HCT116 (cell line): ENCODE data around the gene NFX1. TPM values are rescaled to one million over a fixed set of nuclear protein-coding genes. Genes with fewer than 3 reads are reported as not detected.

Experiments
- ATAC-seq: fragments of 200-7000 bp; cut with Tn5 transposase; 2 replicates; pipeline ENCODE4 v1.9.1; 2020; ENCODE audit warnings: mild to moderate bottlenecking, moderate library complexity
- BruUV-seq: library from RNA; stranded (reverse); fragments of 400-500 nt; replicated peaks from 2 replicates; lab custom pipeline; 2021; lab: Mats Ljungman, UMichigan
- CTCF ChIA-PET: fragments of 300-600 bp; sonication (Branson Sonifier 250); formaldehyde crosslinking; loops from one replicate; lab custom pipeline; 2021; ENCODE audit warnings: antibody characterized with exemption; lab: Charles Lee
- POLR2A ChIA-PET: fragments of 300-600, 350-600 bp; sonication (Branson Sonifier 250); formaldehyde crosslinking; loops from one replicate; lab custom pipeline; 2021; ENCODE audit warnings: antibody characterized with exemption; lab: Charles Lee
- RAD21 ChIA-PET, 2 experiments: fragments of 300-600 bp; sonication (Branson Sonifier 250); formaldehyde crosslinking; loops; one replicate each; lab custom pipeline; 2023; ENCODE audit warnings: low total read pairs in 2 of 2; ENCODE audit not compliant: uncharacterized antibody in 2 of 2, unreplicated experiment in 2 of 2, low non-redundant PET in 1 of 2; lab: Charles Lee
- DNase-seq: peaks from one replicate; pipeline ENCODE4 v3.0.0-alpha.2; 2010; ENCODE audit warnings: low read depth, low spot score
- H2AFZ ChIP-seq: fragments of 200-600 bp; shearing (Covaris generic), sonication (generic); 2 replicates; pipeline ENCODE4 v1.6.1; 2017; ENCODE audit warnings: low read depth, mixed run types, mixed read lengths, antibody characterized with exemption, low read length; ENCODE audit not compliant: poor library complexity, severe bottlenecking
- H3K27ac ChIP-seq: 2 replicates; pipeline ENCODE4 v1.5.1; 2012; ENCODE audit warnings: low read depth, low read length
- H3K27me3 ChIP-seq: fragments of 200-600 bp; sonication (generic); 2 replicates; pipeline ENCODE4 v1.6.1; 2016; ENCODE audit warnings: mixed run types, low read length, mixed read lengths; ENCODE audit not compliant: insufficient read depth
- H3K36me3 ChIP-seq, 2 experiments: fragments of 200-500 bp in 1 of 2; fragments of 200-600 bp in 1 of 2; sonication (Bioruptor generic) in 1 of 2; sonication (generic) in 1 of 2; 2 replicates each; pipeline versions ENCODE4 v1.5.1 to v1.6.1; 2014 to 2016; ENCODE audit warnings: low read length in 2 of 2, inconsistent platforms in 1 of 2, mixed read lengths in 1 of 2, mixed run types in 1 of 2; ENCODE audit not compliant: insufficient read depth in 2 of 2, control insufficient read depth in 1 of 2
- H3K4me1 ChIP-seq, 2 experiments: fragments of 200-600 bp in 1 of 2; sonication (generic) in 1 of 2; 2 replicates each; pipeline versions ENCODE4 v1.5.1 to v1.6.1; 2012 to 2017; ENCODE audit warnings: low read length in 2 of 2, inconsistent platforms in 1 of 2, mild to moderate bottlenecking in 1 of 2, mixed read lengths in 1 of 2, mixed run types in 1 of 2, moderate library complexity in 1 of 2; ENCODE audit not compliant: insufficient read depth in 2 of 2, control insufficient read depth in 1 of 2
- H3K4me2 ChIP-seq: fragments of 200-600 bp; sonication (generic); 2 replicates; pipeline ENCODE4 v1.6.1; 2017; ENCODE audit warnings: mixed run types, low read length, mixed read lengths
- H3K4me3 ChIP-seq, 2 experiments: fragments of 200-600 bp in 1 of 2; sonication (generic) in 1 of 2; replicated peaks in 1 of 2; 2 replicates each; pipeline ENCODE4 v1.5.1; 2011 to 2016; ENCODE audit warnings: low read length in 2 of 2, control low read depth in 1 of 2, low read depth in 1 of 2, mild to moderate bottlenecking in 1 of 2, mixed read lengths in 1 of 2, mixed run types in 1 of 2
- H3K79me2 ChIP-seq: fragments of 200-600 bp; sonication (generic); 2 replicates; pipeline ENCODE4 v1.6.1; 2017; ENCODE audit warnings: mild to moderate bottlenecking, mixed run types, low read length, moderate library complexity, mixed read lengths; ENCODE audit not compliant: insufficient read depth
- H3K9ac ChIP-seq: fragments of 200-600 bp; sonication (generic); 2 replicates; pipeline ENCODE4 v1.6.1; 2016; ENCODE audit warnings: low read length, mixed read lengths
- H3K9me2 ChIP-seq: fragments of 200-600 bp; sonication (generic), shearing (Covaris generic); 2 replicates; pipeline ENCODE4 v1.6.1; 2017; ENCODE audit warnings: mixed run types, mild to moderate bottlenecking, moderate library complexity; ENCODE audit not compliant: insufficient read depth
- H3K9me3 ChIP-seq, 2 experiments: fragments of 200-500 bp in 1 of 2; fragments of 200-600 bp in 1 of 2; sonication (Bioruptor generic) in 1 of 2; sonication (generic) in 1 of 2; 2 replicates each; pipeline ENCODE4 v1.6.1; 2014 to 2017; ENCODE audit warnings: low read length in 2 of 2, mixed read lengths in 2 of 2, inconsistent platforms in 1 of 2, low read depth in 1 of 2, mild to moderate bottlenecking in 1 of 2, mixed run types in 1 of 2, moderate library complexity in 1 of 2; ENCODE audit not compliant: control insufficient read depth in 1 of 2, insufficient read depth in 1 of 2
- H4K20me1 ChIP-seq: fragments of 200-600 bp; sonication (generic), shearing (Covaris generic); 2 replicates; pipeline ENCODE4 v1.6.1; 2017; ENCODE audit warnings: mixed run types, mild to moderate bottlenecking, moderate library complexity; ENCODE audit not compliant: insufficient read depth
- ELF1 ChIP-seq: IDR thresholded peaks from 2 replicates; pipeline ENCODE4 v1.6.1; 2012; ENCODE audit warnings: low read depth, borderline replicate concordance
- TCF7L2 ChIP-seq: IDR thresholded peaks from 2 replicates; pipeline ENCODE4 v1.7.0; 2011; ENCODE audit warnings: borderline replicate concordance, inconsistent platforms; ENCODE audit not compliant: insufficient read depth, insufficient read length; ENCODE audit errors: extremely low read depth
- ZFX ChIP-seq: fragments of 450-650 bp; IDR thresholded peaks from 2 replicates; pipeline ENCODE4 v1.6.1; 2017
- intact Hi-C: fragments of 100-400 bp; cut with micrococcal nuclease; formaldehyde crosslinking; loops from 2 replicates; pipeline ENCODE4 v1.10.0; 2022
- total RNA-seq: library from RNA; stranded (reverse); gene quantifications from one replicate; pipeline ENCODE4 v1.2.1, GENCODE V29; 2021; ENCODE audit not compliant: unreplicated experiment
- TF ChIP-seq, protein P1 (sequence below): IDR thresholded peaks from 2 replicates; pipeline ENCODE4 v1.6.1; 2011; ENCODE audit warnings: mild to moderate bottlenecking, low read length, moderate library complexity; ENCODE audit not compliant: insufficient replicate concordance; ENCODE audit errors: extremely low read depth

NFX1 gene
- total RNA-seq, 1 experiment from 2014 or later: 31.7 TPM

DNA sequence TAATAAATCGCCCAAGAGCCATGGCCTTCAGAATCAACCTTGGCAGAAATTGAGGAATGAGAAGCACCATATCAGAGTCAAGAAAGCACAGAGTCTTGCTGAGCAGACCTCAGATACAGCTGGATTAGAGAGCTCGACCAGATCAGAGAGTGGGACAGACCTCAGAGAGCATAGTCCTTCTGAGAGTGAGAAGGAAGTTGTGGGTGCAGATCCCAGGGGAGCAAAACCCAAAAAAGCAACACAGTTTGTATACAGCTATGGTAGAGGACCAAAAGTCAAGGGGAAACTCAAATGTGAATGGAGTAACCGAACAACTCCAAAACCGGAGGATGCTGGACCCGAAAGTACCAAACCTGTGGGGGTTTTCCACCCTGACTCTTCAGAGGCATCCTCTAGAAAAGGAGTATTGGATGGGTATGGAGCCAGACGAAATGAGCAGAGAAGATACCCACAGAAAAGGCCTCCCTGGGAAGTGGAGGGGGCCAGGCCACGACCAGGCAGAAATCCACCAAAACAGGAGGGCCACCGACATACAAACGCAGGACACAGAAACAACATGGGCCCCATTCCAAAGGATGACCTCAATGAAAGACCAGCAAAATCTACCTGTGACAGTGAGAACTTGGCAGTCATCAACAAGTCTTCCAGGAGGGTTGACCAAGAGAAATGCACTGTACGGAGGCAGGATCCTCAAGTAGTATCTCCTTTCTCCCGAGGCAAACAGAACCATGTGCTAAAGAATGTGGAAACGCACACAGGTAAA is 4.5 kb downstream of the NFX1 start:
- H3K4me3 ChIP-seq: no peak overlapping the region
- H3K36me3 ChIP-seq: peaks cover 50 to 54% of the 10 kb centered on the region in 2 experiments; a peak in 3 of 4 replicates
- intact Hi-C loops: no loop called here
- no peak for ATAC-seq
- H3K4me2 ChIP-seq: no peak overlapping the region
- no peak overlapping the region for H3K9ac ChIP-seq
- H3K27ac ChIP-seq: no peak overlapping the region
- TF ChIP-seq, protein P1, sequence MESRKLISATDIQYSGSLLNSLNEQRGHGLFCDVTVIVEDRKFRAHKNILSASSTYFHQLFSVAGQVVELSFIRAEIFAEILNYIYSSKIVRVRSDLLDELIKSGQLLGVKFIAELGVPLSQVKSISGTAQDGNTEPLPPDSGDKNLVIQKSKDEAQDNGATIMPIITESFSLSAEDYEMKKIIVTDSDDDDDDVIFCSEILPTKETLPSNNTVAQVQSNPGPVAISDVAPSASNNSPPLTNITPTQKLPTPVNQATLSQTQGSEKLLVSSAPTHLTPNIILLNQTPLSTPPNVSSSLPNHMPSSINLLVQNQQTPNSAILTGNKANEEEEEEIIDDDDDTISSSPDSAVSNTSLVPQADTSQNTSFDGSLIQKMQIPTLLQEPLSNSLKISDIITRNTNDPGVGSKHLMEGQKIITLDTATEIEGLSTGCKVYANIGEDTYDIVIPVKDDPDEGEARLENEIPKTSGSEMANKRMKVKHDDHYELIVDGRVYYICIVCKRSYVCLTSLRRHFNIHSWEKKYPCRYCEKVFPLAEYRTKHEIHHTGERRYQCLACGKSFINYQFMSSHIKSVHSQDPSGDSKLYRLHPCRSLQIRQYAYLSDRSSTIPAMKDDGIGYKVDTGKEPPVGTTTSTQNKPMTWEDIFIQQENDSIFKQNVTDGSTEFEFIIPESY: no peak
- no TSS peak for BruUV-seq
- no peaks in the 10 kb centered on the region for H3K9me2 ChIP-seq
- ChIA-PET RAD21 (no interaction called here), POLR2A (no interaction called here), CTCF (no interaction called here)
- H3K4me1 ChIP-seq: peaks cover 5 to 14% of the 10 kb centered on the region in 2 experiments; a peak in 2 of 4 replicates
- H3K27me3 ChIP-seq: no peaks in the 10 kb centered on the region
- H4K20me1 ChIP-seq: no peaks in the 10 kb centered on the region
- peaks cover 95% of the 10 kb centered on the region for H3K79me2 ChIP-seq
- DNase-seq: no peak
- no peak overlapping the region for H2AFZ ChIP-seq
- H3K9me3 ChIP-seq: no peaks in the 10 kb centered on the region

DNA sequence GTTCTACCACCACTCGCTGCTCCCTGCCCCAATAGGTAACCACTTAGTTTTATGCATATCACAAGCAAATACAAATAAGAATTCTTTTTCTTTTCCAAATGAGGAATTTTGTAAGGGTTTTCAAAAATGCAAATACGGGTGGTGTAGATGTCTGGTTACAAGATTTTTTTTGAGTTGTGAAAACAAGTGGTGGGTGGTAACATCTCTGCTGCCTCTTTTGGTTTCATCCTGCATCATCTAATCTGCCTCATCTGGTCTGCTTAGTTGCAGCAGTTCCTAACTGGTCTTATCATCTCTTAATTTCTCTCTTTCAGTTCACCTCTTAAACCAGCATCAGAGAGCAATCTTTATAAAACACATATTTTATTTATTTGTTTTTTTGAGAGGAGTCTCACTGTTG is 5.3 kb downstream of the NFX1 start:
- H3K27ac ChIP-seq: no peak overlapping the region
- no peak overlapping the region for H2AFZ ChIP-seq
- no peak for DNase-seq
- H3K4me3 ChIP-seq: no peak overlapping the region
- H3K4me1 ChIP-seq: peaks cover 5 to 14% of the 10 kb centered on the region in 2 experiments; a peak in 2 of 4 replicates
- no TSS peak for BruUV-seq
- H3K9me2 ChIP-seq: no peaks in the 10 kb centered on the region
- no peaks in the 10 kb centered on the region for H3K9me3 ChIP-seq
- intact Hi-C loops: no loop called here
- POLR2A ChIA-PET: no interaction called here
- no peak for ATAC-seq
- RAD21 ChIA-PET: no interaction called here
- no peaks in the 10 kb centered on the region for H3K27me3 ChIP-seq
- TF ChIP-seq ELF1 (no peak), TCF7L2 (no peak), ZFX (no peak)
- H3K4me2 ChIP-seq: no peak overlapping the region
- peaks cover 53 to 59% of the 10 kb centered on the region in 2 experiments; a peak in 3 of 4 replicates for H3K36me3 ChIP-seq
- CTCF ChIA-PET: no interaction called here
- H4K20me1 ChIP-seq: no peaks in the 10 kb centered on the region
- peaks cover 100% of the 10 kb centered on the region for H3K79me2 ChIP-seq
- no peak overlapping the region for H3K9ac ChIP-seq
